IPS-18c (cell line): ENCODE measurements around the gene ZMPSTE24.
"Not testable (repeated sequence)": the region's sequence is repeated elsewhere in the genome, so short reads cannot be mapped to it uniquely, and the experiment has no call there.

Experiments used
- H3K4me3 ChIP-seq: 2 replicates; pipeline ENCODE4 v1.7.0; 2013; ENCODE audit warnings: low read depth, mild to moderate bottlenecking, low read length, moderate library complexity; ENCODE audit not compliant: insufficient read depth
- H3K9me3 ChIP-seq: one replicate; pipeline ENCODE4 v1.6.1; 2013; ENCODE audit warnings: mild to moderate bottlenecking, low read length, moderate library complexity; ENCODE audit not compliant: control insufficient read depth, insufficient read depth

The ZMPSTE24 gene

DNA sequence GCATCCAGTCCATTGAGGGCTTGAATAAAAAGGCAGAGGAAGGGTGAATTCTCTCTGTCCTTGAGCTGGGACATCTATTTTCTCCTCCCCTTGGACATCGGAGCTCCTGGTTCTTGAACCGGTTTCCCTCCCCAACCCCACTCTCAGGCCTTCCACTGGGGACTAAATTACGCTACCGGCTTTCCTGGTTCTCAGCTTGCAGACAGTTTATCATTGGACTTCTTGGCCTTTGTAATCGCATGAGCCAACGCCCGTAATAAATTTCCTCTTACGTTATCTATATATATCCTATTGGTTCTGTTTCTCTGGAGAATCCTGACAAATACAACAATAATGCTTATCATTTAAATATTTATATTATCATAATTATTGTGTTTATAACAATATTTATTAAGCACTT is 79.4 kb downstream of the ZMPSTE24 start:
- H3K4me3 ChIP-seq = no peak overlapping the region
- no peaks in the 10 kb centered on the region for H3K9me3 ChIP-seq

DNA sequence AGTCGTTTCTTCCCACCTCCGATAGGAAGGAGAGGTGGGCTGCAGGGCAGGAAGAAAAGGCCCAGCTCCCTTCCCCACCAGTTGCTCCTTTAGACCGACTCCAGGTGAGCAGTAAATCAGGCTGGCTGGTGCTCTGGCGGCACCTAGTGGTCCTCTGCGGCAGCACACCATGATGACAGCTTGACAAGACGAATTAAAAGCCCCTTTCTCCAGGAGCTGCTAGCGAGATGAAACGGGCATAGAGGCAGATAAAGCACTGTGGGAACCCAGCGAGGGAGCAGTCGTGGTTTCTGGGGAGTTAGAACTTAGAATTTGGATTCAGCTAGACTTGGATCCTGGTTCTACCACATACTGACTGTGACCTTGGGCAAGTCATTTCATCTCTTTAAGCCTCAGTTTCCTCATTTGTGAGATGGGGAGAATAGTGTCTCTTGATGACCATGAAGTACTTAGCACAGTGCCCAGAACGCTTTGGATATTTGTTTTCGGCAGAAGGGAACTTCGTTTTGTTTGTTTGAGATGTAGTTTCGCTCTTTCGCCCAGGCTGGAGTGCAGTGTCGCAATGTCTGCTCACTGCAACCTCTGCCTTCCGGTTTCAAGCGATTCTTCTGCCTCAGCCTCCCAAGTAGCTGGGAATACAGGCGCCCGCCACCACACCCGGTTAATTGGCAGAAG is 80.8 kb downstream of the ZMPSTE24 start:
- Histone ChIP-seq H3K4me3 (no peak overlapping the region), H3K9me3 (no peaks in the 10 kb centered on the region)

DNA sequence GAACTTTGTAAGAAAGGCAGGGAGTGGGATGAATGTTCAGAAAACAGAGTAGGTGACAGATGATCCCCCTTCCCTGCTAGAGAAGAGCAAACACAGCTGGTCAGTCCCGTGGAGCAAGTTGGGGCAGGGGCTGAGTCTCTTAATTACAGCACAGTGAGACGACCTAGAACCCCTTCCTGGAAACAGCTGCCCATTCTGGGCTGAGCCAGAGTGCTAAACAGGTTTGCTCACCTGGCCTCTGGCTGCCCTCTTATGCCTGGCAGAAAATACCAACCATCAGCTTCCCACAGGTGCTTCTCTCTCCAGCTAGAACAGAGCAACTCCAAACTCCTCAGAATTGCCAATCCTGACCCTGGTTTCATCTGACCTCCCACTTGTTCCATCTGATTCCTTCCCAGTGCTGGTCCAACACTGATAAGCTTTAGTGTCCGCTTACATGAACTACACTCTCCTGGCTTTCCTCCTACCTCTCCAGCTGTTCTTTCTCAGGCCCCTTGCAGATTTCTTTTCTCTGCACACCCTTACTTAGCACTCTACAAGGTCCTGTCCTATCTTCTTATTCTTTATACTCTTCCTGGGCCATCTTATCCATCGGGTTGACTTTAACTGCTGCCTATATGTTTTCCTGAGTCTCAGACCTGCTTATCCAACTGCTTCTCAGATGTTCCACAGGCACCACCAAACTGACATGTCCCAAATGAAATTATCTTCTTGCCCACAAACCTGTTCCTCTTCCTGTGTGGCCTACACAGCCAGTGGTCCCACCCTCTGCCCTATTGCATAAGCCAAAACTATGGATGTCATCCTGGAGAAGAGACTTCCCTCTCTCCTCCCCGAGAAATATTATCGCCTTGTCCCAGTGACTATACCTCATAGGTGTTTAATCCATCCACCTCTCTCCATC is 81.6 kb downstream of the ZMPSTE24 start:
- Histone ChIP-seq H3K9me3 (no peaks in the 10 kb centered on the region), H3K4me3 (no peak overlapping the region)

DNA sequence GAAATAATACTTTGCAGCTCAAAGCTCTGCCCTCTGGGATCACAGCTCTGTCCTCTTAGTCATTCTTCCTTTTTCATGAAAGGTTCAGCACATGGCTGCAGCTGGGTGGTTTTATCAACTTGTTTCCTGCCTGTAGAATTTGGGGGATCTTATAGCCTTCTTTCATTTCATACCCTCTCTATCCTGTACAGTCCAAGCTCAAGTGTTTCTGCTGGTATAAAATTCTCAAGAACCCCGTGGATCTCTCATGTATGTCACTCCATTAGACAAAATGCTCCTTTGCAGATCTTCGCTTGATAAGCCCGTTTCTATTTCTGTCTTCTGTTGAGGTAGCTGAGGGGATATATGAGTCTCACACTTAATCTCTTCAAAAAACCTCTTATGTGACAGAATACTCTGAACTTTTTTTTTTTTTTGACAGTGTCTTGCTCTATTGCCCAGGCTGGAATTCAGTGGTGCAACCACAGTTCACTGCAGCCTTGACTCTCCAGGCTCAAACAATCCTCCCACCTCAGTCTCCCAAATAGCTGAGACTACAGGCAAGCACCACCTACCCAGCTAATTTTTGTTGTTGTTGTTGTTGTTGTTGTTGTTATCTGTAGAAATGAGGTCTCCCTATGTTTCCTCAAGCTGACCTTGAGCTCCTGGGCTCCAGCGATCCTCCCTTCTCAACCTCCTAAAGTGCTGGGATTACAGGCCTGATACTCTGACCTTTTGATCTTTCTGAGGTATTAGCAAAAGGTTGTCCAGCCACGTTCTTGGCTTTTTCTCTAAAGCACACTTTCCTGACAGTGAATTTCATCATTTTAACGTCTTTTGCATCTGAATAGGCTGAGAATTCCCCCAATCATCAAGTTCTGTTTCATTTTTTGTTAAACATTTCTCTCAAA is 83.7 kb downstream of the ZMPSTE24 start:
- Histone ChIP-seq H3K4me3 (no peak overlapping the region), H3K9me3 (no peaks in the 10 kb centered on the region)

DNA sequence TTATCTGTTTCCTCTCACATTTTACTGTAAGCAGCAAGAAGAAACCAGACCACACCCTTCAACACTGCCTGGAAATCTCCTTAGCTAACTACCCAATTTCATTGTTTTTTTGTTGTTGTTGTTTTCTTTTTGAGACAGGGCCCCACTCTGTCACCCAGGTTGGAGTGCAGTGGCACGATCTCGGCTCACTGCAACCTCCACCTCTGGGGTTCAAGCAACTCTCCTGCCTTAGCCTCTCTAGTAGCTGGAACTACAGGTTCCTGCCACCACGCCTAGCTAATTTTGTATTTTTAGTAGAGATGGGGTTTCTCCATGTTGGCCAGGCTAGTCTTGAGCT is 84.3 kb downstream of the ZMPSTE24 start:
- H3K4me3 ChIP-seq, H3K9me3 ChIP-seq: not testable (repeated sequence)
